IPS DF 4.7 (cell line): ENCODE data around the gene YWHAE.
"Not testable (repeated sequence)": the region's sequence is repeated elsewhere in the genome, so short reads cannot be mapped to it uniquely, and the experiment has no call there.

Experiments
- DNase-seq: peaks from one replicate; pipeline ENCODE4 v3.0.0-alpha.2; 2013; ENCODE audit warnings: low spot score; ENCODE audit errors: extremely low read depth

The YWHAE gene

DNA sequence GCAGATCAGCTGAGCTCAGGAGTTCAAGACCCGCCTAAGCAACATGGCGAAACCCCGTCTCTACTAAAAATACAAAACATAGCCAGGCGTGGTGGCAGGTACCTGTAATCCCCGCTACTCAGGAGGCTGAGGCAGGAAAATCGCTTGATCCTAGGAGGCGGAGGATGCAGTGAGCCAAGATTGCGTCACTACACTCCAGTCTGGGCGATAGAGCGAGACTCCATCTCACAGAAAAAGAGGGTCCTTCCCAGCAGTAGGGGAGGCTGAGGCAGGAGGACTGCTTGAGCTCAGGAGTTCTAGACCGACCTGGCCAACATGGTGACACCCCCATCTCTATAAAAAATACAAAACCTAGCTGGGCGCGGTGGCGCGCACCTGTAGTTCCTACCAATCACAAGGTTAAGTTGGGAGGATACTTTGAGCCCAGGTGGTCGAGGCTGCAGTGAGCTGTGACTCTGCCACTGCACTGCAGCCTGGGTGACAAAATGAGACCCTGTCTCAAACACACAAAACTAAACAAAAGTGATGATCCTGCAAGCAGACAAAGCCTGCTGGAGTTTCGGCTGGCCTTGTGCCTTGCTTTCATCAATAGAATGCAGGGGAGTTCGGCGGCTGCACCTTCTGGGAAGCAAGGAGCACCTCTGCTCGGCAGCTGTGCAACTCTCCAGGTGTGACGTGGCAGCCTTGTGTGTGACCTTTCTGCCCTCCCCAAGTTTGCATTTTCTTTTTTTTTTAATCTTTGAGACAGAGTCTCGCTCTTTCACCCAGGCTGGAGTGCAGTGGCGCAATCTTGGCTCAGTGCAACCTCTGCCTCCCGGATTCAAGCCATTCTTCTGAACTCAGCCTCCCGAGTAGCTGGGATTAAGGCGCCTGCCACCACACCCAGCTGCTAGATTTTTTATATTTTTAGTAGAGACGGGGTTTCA lies 12.4 kb upstream of the YWHAE start:
- DNase-seq, result no peak

DNA sequence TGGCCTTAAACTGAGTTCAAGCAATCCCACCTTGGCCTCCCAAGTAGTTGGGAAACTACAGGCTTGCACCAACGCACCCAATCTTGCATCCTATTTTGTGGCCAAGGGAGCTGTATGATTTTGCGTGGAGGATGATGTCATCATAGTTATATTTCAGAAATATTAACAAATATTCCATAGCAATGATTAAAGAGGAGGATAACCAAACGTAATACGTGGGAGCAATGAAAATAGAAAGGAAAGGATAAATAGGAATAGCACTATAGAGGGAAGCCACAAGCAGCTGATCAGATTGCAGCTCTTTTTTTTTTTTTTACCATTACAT lies 2.2 kb upstream of the YWHAE start:
- DNase-seq, result no peak

DNA sequence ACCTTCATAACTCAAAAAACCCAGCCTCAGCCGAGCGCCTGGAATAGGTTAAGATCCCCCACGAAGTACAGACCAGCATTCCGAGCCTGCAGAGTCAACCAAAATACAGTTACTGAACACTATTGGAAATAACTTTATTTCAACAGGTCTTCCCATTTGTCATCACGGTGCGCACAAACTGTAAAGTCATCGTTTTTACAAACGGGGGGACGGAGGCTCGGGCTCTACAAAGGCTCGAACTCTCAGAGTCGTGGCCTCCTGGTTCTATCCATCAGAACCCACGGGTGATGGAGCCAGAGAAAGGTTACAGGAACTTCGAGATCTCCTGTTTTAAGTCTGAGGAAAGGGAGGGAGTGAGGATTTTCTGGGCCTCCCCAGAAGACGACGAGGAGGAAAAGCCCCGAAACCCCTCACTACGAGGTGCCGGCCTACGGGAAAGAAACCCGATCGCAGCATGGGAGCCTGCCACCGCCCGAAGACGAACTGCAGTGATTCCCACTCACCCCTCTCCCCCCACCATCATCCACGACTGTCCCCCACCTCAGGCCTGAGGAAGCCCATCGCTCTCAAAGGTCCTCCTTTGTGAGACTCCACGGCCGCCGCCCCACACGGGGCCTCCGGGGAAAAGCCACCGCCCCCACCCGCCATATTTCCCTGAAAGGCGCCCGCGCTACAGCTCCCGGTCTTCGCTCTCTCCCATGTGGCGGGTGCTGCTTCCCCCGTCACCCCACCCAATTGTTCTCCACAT lies 917 bp downstream of the YWHAE start:
- DNase-seq, result no peak

DNA sequence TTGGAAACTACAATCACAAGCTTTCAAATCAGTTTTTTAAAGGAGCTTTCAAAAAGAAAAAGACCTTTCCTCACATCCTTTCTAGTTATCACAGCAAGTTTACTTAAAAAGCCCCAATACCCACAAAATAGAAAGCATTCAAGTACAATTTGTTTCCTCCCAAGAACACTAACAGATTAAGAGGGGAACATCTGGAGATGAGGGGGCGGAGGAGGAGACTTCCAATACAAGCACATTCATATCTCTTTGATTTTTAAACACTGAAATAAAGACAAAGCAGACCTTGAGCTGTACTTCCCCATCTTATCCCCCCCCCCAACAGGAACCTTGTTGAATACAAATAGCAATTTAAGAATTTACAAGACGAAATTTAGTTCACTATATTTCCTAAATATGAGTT lies 2.0 kb downstream of the YWHAE start:
- DNase-seq, result no peak

DNA sequence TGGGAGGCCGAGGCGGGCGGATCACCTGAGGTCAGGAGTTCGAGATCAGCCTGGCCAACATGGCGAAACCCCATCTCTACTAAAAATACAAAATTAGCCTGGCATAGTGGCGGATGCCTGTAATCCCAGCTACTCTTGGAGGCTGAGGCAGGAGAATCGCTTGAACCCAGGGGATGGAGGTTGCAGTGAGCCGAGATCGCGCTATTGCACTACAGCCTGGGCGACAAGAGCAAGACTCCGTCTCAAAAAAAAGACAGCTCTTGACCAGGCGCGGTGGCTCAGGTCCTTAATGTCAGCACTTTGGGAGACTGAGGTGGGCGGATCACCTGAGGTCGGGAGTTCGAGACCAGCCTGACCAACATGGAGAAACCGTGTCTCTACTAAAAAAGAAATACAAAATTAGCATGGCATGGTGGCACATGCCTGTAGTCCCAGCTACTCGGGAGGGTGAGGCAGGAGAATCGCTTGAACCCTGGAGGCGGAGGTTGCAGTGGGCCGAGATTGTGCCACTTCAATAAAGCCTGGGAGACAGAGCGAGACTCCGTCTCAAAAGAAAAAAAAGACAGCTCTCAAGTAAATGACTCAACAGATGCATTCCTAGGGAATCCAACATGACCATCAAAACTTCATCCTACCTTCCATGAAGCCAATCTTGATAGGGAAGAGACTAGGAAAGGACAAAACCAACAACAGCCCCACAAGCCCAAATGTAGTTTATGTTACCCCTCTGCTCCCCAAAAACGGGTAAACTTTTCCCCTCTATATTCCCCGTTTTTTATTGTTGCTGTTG lies 4.0 kb downstream of the YWHAE start:
- not testable (repeated sequence) for DNase-seq

DNA sequence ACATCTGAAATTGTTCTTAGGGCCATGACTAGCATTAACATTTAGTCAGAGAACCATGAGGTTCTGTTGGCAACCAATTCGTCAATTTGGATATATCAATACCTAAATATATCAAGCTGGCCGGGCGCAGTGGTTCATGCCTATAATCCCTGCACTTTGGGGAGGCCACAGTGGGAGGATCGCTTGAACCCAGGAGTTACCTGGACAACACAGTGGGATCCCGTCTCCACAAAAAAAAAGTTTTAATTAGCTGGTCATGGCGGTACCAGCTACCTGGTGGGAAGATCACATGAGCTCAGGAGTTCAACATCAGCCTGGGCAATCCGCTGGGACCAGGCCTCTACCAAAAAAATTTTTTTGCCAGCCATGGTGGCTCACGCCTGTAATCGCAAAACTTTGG lies 8.4 kb downstream of the YWHAE start:
- no peak for DNase-seq

DNA sequence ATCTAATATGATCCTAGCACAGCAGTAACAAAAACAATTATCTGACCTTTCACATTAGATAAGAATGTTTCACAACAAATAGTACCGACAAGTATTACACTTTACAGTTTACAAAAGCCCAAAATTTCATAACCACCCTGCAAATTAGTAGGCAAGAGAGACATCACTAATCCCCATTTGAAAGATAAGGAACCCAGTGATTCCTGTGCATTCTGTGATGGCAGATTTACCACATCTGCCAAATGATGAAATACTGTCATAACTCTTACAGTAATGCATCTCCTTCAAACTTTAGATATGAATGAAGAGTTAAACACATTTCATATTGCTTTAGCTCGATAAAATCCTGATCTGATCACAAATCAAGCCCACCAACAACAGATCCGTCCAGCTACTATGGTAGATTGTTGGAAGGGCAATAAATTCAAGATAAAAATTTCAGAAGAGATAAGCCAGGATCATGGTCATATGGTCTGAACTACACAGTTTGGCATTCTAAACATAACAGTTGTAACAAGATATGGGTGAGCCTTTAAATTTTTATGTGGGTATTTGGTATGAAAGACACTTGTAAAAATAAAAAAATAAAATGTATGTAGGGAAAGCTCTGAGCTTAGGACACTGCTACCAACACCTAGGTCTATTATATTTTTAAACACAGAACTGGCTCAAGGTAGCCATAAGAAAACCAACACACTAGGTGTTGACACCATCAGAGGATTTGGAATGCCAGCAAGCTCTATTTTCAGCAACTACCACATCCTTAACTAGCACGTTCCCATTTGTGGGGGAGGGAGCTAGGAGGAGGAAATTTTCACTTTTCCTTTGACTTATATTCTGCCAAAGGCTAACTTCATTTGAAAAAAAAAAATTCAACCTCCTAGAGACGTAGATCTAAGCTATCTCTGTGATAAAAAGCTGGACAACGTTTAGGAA lies 9.3 kb downstream of the YWHAE start:
- DNase-seq, result no peak

DNA sequence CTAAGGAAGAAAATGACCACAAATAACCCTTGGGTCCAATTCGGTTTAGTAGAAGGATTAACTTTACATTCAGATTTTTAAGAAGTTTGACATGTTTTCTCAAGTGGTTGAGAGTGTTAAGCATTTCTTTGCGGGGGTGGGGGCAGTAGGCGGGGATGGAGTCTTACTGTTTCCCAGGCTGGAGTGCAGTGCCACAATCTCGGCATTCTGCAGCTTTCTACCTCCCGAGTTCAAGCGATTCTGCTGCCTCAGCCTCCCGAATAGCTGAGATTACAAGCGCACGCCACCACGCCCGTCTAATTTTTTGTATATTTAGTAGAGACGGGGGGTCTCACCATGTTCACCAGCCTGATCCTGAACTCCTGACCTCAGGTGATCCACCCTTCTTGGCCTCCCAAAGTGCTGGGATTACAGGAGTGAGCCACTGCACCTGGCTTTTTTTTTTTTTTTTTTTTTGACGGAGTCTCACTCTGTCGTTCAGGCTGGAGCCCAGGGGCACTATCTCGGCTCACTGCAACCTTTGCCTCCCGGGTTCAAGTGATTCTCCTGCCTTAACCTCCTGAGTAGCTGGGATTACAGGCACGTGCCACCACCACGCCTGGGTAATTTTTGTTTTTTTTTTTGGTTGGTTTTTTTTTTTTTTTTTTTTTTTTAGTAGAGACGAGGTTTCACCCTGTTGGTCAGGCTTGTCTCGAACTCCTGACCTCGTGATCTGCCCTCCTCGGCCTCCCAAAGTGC lies 12.4 kb downstream of the YWHAE start:
- DNase-seq, result not testable (repeated sequence)

DNA sequence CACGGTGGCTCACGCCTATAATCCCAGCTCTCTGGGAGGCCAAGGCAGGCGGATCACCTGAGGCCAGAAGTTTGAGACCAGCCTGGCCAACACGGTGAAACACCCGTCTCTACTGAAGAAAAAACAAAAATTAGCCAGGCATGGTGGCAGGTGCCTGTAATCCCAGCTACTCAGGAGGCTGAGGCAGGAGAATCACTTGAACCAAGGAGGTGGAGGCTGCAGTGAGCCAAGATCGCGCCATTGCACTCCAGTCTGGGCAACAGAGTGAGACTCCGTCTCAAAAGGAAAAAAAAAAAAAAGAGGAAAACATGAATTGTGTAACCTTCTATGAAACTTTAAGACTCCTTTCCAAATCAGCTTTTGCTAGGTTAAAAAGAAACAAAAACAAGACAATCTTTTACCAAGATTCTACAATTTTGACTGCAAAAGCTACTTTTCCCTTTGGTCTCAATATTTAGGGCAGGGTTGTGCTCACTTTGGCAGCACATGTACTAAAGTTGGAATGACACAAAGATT lies 13.3 kb downstream of the YWHAE start:
- DNase-seq, result not testable (repeated sequence)

DNA sequence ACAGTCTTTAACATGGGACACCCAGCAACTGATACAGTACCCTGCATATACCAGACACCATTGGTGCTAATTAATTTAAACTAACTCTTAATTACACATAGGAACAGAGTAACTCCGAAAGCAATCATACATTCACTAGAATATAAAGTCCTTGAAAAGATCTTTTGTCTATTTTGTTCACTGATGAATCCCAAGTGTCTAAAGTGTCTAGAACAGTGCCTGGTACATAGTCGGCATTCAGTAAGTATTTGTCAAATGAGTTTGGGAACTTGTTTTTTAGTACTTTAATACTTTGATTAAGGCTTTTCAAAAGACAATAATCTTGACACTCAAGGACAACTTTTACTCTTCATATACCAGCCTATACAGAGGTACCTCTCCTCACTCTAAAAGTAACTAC lies 13.8 kb downstream of the YWHAE start:
- DNase-seq, result no peak

DNA sequence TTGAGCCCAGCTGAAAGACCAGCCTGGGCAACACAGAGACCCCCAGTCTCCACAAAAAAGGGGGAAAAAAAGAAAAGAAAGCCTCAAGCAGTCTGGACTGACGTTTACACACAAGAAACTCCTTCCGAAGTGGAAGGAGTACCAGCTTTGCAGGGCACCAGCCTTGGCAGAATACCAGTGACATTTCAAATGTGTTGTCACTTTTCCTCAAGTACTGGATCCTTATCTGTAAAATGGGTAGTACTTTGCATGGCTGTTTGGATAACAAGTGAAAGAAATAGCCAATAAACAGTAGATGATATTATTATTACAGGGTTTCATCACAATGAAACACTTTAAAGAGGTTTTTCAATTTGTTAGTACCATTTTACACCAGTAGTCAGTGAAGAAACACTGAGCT lies 14.2 kb downstream of the YWHAE start:
- no peak for DNase-seq

DNA sequence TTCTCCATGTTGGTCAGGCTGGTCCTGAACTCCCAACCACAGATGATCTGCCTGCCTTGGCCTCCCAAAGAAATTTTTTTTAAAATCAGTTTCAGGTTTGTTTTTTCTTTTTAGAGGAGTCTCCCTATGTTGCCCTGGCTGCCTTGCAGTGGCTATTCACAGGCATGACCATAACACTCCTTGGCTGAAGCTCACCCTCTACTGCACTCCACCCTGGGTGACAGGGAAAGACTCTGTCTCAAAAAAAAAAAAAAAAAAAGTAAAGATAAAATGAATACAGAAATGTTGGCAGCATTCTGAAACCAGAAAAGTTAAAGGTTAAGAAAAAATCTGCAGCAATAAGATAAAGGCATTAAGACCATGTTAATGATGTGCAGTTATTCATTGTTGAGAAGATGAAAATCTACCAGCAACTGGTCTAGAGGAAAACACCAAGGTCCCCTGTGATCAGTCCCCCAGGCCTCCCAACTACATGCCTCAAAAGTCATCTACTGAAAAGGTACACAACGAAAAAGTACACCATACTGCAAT lies 15.1 kb downstream of the YWHAE start:
- no peak for DNase-seq

DNA sequence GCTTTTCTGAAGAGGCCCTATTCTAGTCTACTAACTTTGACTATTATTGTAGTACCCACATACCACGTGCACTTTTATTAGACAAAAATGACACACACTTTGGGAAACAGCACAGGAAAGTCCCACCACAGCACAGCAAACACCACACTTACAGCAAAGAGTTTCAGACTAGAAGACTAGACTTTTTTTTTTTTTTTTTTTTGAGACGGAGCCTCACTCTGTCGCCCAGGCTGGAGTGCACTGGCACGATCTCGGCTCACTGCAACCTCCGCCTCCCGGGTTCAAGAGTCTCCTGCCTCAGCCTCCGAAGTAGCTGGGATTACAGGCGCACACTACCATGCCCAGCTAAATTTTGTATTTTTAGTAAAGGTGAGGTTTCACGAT lies 20.1 kb downstream of the YWHAE start:
- DNase-seq, result no peak

DNA sequence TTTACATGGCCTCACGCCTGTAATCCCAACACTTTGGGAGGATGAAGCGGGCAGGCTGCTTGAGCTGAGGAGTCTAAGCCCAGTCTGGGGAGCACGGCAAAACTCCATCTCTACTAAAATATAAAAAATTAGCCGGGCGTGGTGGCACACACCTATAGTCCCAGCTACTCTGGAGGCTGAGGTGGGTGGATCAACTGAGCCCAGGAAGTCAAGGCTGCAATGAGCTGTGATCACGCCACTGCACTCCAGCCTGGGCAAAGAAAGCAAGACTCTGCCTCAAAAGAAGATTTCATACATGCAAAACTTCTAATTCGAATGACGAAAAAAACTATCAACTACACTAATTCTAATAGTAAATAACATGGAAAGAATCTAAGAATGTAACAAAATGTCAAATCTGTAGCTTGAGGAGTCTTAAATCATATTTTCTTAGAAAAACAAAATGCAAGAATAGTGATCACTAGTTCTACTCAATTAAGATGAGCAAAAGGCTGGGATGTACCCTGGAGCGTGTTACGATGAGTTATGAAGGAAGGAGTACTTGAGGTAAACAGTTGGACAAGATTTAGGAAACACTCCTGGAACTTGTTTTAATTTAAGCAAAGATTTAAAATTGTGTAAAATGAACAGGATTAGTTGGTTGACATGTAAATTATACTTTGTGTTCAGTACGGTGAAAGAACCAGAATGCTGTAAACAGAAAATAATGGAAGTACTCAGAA lies 20.7 kb downstream of the YWHAE start:
- DNase-seq, result no peak

DNA sequence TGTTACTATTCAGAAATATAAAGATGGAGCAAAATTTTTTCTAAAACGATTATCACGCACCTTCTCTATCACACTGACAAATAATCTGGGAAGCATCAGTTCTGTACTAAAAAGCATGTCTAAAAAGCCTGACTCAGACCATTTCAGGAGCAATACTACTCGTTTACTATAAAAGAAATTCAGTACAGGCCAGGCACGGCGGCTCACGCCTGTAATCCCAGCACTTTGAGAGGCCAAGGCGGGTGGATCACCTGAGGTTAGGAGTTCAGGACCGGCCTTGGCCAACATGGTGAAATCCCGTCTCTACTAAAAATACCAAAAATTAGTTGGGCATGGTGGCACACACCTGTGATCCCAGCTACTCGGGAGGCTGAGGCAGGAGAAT lies 21.6 kb downstream of the YWHAE start:
- DNase-seq, result not testable (repeated sequence)

DNA sequence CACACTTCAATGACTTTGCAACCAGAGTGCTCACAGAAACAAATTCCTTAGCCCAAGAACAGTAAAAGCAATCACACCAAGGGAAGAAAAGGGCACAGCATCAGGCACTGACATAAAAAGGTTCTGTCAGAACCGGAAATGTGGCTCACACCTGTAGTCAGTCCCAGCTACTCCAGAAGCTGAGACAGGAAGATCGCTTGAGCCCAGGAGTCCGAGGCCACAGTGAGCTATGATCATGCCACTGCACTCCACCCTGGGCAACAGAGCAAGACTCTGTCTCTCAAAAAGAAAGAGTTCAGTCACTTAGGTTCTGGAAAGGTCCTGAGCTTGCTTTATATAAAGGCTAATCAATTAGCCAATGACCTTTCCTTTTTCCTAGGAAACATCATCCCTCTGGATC lies 22.7 kb downstream of the YWHAE start:
- no peak for DNase-seq

DNA sequence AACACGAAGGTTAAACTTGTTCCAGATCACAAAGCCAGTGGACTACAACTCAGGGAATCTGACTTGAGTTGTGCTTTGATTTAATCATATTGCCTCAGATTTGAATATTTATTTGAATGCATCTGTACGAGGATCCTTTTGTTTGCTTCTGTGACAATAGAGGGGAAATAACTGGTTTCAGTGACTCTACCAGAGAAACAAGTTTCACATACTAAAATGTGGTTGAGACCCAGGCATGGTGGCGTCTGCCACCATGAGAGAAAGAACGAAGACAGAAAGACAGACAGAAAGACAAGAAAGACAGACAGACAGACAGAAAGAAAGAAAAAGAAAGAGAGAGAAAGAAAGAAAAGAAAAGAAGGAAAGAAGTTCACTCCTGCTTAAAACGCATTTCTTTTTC lies 24.0 kb downstream of the YWHAE start:
- DNase-seq, result no peak

DNA sequence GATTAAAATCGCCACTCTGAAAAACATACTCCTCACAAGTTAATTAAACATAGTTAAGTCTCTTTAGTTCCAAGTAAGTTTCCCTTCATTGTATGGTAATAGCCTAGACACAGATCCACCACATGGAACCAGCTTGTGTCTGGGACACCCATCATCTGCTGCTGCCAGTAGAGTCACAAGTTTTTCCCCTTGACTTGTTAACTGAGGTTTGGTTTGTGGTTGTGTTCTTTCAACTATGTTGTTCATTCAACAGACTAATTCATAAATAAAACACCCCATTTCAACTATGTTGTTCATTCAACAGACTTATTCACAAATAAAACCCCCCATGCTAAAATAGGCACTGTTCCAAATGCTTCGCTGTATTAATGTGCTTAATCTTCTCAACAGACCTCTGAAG lies 24.4 kb downstream of the YWHAE start:
- no peak for DNase-seq
